Natural killer cell treated with Interleukin-12 subunit alpha and Interleukin-12 subunit beta and Interleukin-15 and Interleukin-18, amount 100 ng/mL, for 72 hours (primary cell): Measurements from ENCODE around the gene CDK5RAP2. TPM values are rescaled to one million over a fixed set of nuclear protein-coding genes. Genes with fewer than 3 reads are reported as not detected.
A peak's percentile ranks its signal among the peaks of the same experiment; 100 is the strongest.

Experiments used
- ATAC-seq, 2 donors: fragments of 150-1000 bp; cut with Tn5 transposase in 1 of 2; sonication (Bioruptor Pico), chemical (Tn5 transposase) in 1 of 2; 2 replicates each; pipeline ENCODE4 v1.10.0; 2021
- DNase-seq: peaks from one replicate; pipeline ENCODE4 v3.0.0; 2022; ENCODE audit warnings: low spot score
- H3K27ac Mint-ChIP-seq, 2 donors: 1 replicate in 1 of 2; 2 replicates in 1 of 2; pipeline ENCODE4 v1.8.0; 2022; ENCODE audit warnings: mixed read lengths in 2 of 2, mild to moderate bottlenecking in 1 of 2, moderate library complexity in 1 of 2
- H3K27me3 Mint-ChIP-seq, 2 donors: 1 replicate in 1 of 2; 2 replicates in 1 of 2; pipeline ENCODE4 v1.8.0; 2022; ENCODE audit warnings: mixed read lengths in 2 of 2
- H3K36me3 Mint-ChIP-seq: one replicate; pipeline ENCODE4 v1.8.0; 2022; ENCODE audit warnings: mixed read lengths
- H3K4me1 Mint-ChIP-seq, 2 donors: 1 replicate in 1 of 2; 2 replicates in 1 of 2; pipeline ENCODE4 v1.8.0; 2022; ENCODE audit warnings: low read depth in 2 of 2, mixed read lengths in 2 of 2, mild to moderate bottlenecking in 1 of 2
- H3K4me3 Mint-ChIP-seq: one replicate; pipeline ENCODE4 v1.8.0; 2022; ENCODE audit warnings: mixed read lengths
- H3K9me3 Mint-ChIP-seq: 2 replicates; pipeline ENCODE4 v1.8.0; 2022; ENCODE audit warnings: mixed read lengths
- total RNA-seq, 2 donors: library from RNA; stranded (reverse); gene quantifications; one replicate each; pipeline ENCODE4 v1.2.3, GENCODE V29; 2022

The CDK5RAP2 gene
- total RNA-seq, 2 donors from 2014 or later, result 73.4 to 124 TPM

GRCh38 chr9:120411862-120412424, 168.0 kb downstream of the CDK5RAP2 start:
- Mint-ChIP-seq H3K4me1 (no peaks in the 10 kb centered on the region), H3K9me3 (no peaks in the 10 kb centered on the region), H3K27me3 (no peaks in the 10 kb centered on the region), H3K27ac (peak overlapping the region in 1 of 2 donors; percentile 13), H3K4me3 (no peak overlapping the region), H3K36me3 (peaks cover 27% of the 10 kb centered on the region)
- no peak for ATAC-seq
- no peak for DNase-seq

GRCh38 chr9:120410925-120411501, 169.0 kb downstream of the CDK5RAP2 start:
- no peak overlapping the region for H3K27ac Mint-ChIP-seq
- DNase-seq, result no peak
- H3K4me1 Mint-ChIP-seq, result no peaks in the 10 kb centered on the region

GRCh38 chr9:120408680-120409258, 171.2 kb downstream of the CDK5RAP2 start:
- no peaks in the 10 kb centered on the region for H3K4me1 Mint-ChIP-seq
- DNase-seq (no peak), ATAC-seq (no peak)
- H3K36me3 Mint-ChIP-seq, result peaks cover 21% of the 10 kb centered on the region
- no peaks in the 10 kb centered on the region for H3K9me3 Mint-ChIP-seq
- no peak overlapping the region for H3K4me3 Mint-ChIP-seq
- no peak overlapping the region for H3K27ac Mint-ChIP-seq
- H3K27me3 Mint-ChIP-seq, result no peaks in the 10 kb centered on the region

More at GRCh38 chr9:120410925-120411501, 169.0 kb downstream of the CDK5RAP2 start:
- ATAC-seq, result no peak
- no peaks in the 10 kb centered on the region for H3K27me3 Mint-ChIP-seq
- H3K9me3 Mint-ChIP-seq, result no peaks in the 10 kb centered on the region
- no peak overlapping the region for H3K4me3 Mint-ChIP-seq
- peaks cover 27% of the 10 kb centered on the region for H3K36me3 Mint-ChIP-seq

GRCh38 chr9:120405860-120406259, 174.1 kb downstream of the CDK5RAP2 start:
- Mint-ChIP-seq H3K36me3 (peaks cover 33% of the 10 kb centered on the region), H3K9me3 (no peaks in the 10 kb centered on the region), H3K4me3 (no peak overlapping the region), H3K4me1 (peaks cover 9 to 11% of the 10 kb centered on the region in 2 donors), H3K27me3 (no peaks in the 10 kb centered on the region), H3K27ac (no peak overlapping the region)
- no peak for ATAC-seq
- no peak for DNase-seq

GRCh38 chr9:120405134-120405533, 174.8 kb downstream of the CDK5RAP2 start:
- Mint-ChIP-seq H3K4me3 (no peak overlapping the region), H3K36me3 (peaks cover 29% of the 10 kb centered on the region), H3K27ac (no peak overlapping the region)

GRCh38 chr9:120403543-120403856, 176.5 kb downstream of the CDK5RAP2 start:
- ATAC-seq, result peak in 1 of 2 donors; percentile 56
- Mint-ChIP-seq H3K4me1 (peaks cover 9 to 15% of the 10 kb centered on the region in 2 donors), H3K9me3 (no peaks in the 10 kb centered on the region), H3K27me3 (no peaks in the 10 kb centered on the region), H3K36me3 (peaks cover 34% of the 10 kb centered on the region), H3K4me3 (peak overlapping the region; percentile 56), H3K27ac (peak overlapping the region; percentile 58 to 78)
- no peak for DNase-seq

More at GRCh38 chr9:120405134-120405533, 174.8 kb downstream of the CDK5RAP2 start:
- ATAC-seq, result no peak
- H3K4me1 Mint-ChIP-seq, result peaks cover 9 to 11% of the 10 kb centered on the region in 2 donors
- DNase-seq, result no peak
- no peaks in the 10 kb centered on the region for H3K9me3 Mint-ChIP-seq
- H3K27me3 Mint-ChIP-seq, result no peaks in the 10 kb centered on the region

- Mint-ChIP-seq H3K27ac (peak overlapping the region; percentile 58 to 78), H3K4me3 (peak overlapping the region; percentile 56), H3K36me3 (peaks cover 34% of the 10 kb centered on the region)
These were observed 177.0 kb downstream of the CDK5RAP2 start for GRCh38 chr9:120402741-120403542.

GRCh38 chr9:120399940-120400339, 180.0 kb downstream of the CDK5RAP2 start:
- ATAC-seq, result no peak
- Mint-ChIP-seq H3K27ac (peak overlapping the region in 1 of 2 donors; percentile 8), H3K4me3 (no peak overlapping the region), H3K4me1 (peaks cover 23 to 25% of the 10 kb centered on the region in 2 donors), H3K27me3 (no peaks in the 10 kb centered on the region), H3K36me3 (peaks cover 33% of the 10 kb centered on the region), H3K9me3 (no peaks in the 10 kb centered on the region)
- DNase-seq, result no peak

More at GRCh38 chr9:120402741-120403542, 177.0 kb downstream of the CDK5RAP2 start:
- DNase-seq (no peak), ATAC-seq (peak; percentile 78 to 83)
- H3K9me3 Mint-ChIP-seq, result no peaks in the 10 kb centered on the region
- no peaks in the 10 kb centered on the region for H3K27me3 Mint-ChIP-seq
- peaks cover 9 to 16% of the 10 kb centered on the region in 2 donors for H3K4me1 Mint-ChIP-seq

GRCh38 chr9:120398286-120398685, 181.7 kb downstream of the CDK5RAP2 start:
- Mint-ChIP-seq H3K36me3 (peaks cover 40% of the 10 kb centered on the region), H3K27me3 (no peaks in the 10 kb centered on the region), H3K27ac (no peak overlapping the region), H3K4me1 (peaks cover 34 to 36% of the 10 kb centered on the region in 2 donors), H3K9me3 (no peaks in the 10 kb centered on the region), H3K4me3 (no peak overlapping the region)
- DNase-seq (no peak), ATAC-seq (no peak)

GRCh38 chr9:120397453-120397852, 182.5 kb downstream of the CDK5RAP2 start:
- Mint-ChIP-seq H3K27ac (no peak overlapping the region), H3K9me3 (no peaks in the 10 kb centered on the region), H3K27me3 (no peaks in the 10 kb centered on the region), H3K4me3 (no peak overlapping the region), H3K36me3 (peaks cover 40% of the 10 kb centered on the region), H3K4me1 (peaks cover 29 to 37% of the 10 kb centered on the region in 2 donors)
- ATAC-seq, result no peak
- DNase-seq, result no peak

- no peak for ATAC-seq
- H3K4me1 Mint-ChIP-seq, result peaks cover 29 to 34% of the 10 kb centered on the region in 2 donors
- peak overlapping the region; percentile 20 to 27 for H3K27ac Mint-ChIP-seq
These were observed 183.0 kb downstream of the CDK5RAP2 start for GRCh38 chr9:120396931-120397330.

GRCh38 chr9:120396418-120396817, 183.5 kb downstream of the CDK5RAP2 start:
- DNase-seq, result no peak
- Mint-ChIP-seq H3K27ac (peak overlapping the region; percentile 20 to 27), H3K4me3 (peak overlapping the region; percentile 20), H3K4me1 (peaks cover 29 to 34% of the 10 kb centered on the region in 2 donors), H3K36me3 (peaks cover 35% of the 10 kb centered on the region), H3K9me3 (no peaks in the 10 kb centered on the region), H3K27me3 (no peaks in the 10 kb centered on the region)
- peak; percentile 65 to 76 for ATAC-seq

More at GRCh38 chr9:120396931-120397330, 183.0 kb downstream of the CDK5RAP2 start:
- Mint-ChIP-seq H3K4me3 (peak overlapping the region; percentile 20), H3K27me3 (no peaks in the 10 kb centered on the region), H3K36me3 (peaks cover 35% of the 10 kb centered on the region), H3K9me3 (no peaks in the 10 kb centered on the region)
- no peak for DNase-seq

GRCh38 chr9:120395376-120395775, 184.6 kb downstream of the CDK5RAP2 start:
- Mint-ChIP-seq H3K27ac (peak overlapping the region in 1 of 2 donors; percentile 27), H3K36me3 (peaks cover 35% of the 10 kb centered on the region), H3K4me3 (no peak overlapping the region), H3K9me3 (no peaks in the 10 kb centered on the region), H3K4me1 (peaks cover 29 to 34% of the 10 kb centered on the region in 2 donors), H3K27me3 (no peaks in the 10 kb centered on the region)
- DNase-seq (no peak), ATAC-seq (no peak)
